HG03565 (cell line): ENCODE results near the gene ZBTB38.

ENCODE experiments used
- ATAC-seq: cut with Tn5 transposase; IDR thresholded peaks from one replicate; pipeline ENCODE4 v1.9.1; 2021; ENCODE audit warnings: mild to moderate bottlenecking, moderate library complexity; ENCODE audit not compliant: unreplicated experiment

ZBTB38 gene

GRCh38 chr3:141384575-141384974, 16.3 kb downstream of the ZBTB38 start:
- no peak for ATAC-seq

DNA sequence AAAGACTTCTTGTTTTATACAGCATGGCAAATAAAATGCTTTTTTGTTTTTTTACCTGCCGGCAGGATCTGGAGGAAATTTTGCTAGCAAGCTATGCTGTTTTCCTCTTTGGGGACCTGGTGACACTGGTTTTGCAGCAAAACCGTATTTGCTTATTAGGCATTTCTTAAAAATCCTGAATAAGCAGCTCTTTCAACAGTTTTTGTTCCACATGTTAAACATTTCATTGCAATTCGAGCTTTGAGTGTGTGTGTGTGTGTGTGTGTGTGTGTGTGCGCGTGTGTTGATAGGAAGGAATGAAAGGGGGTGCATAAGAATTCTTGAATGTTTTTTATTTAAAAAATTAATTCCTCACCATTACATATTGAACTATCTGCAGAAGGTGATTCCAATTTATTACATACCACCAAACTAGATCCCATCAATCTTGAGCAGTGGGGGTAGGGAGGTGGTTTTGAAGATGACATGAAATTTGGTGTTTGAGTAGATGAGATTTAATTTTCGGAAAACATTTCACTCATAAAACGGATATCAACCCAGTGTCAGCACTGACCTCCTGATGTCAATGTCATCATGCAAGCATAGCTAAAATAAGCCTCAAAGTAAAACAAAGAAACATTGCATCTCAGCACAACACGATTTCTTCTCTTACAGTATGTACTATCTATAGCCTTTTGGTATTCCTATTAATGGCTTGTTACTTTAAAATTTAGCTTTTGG, 17.3 kb downstream of the ZBTB38 start:
- no peak for ATAC-seq

- no peak for ATAC-seq
These were observed 17.8 kb downstream of the ZBTB38 start for GRCh38 chr3:141386126-141386488.

- ATAC-seq: no peak
These were observed 18.4 kb downstream of the ZBTB38 start for GRCh38 chr3:141386611-141387111.

- no peak for ATAC-seq
These were observed 19.2 kb downstream of the ZBTB38 start for GRCh38 chr3:141387516-141387915.

- ATAC-seq: no peak
These were observed 20.1 kb downstream of the ZBTB38 start for GRCh38 chr3:141388395-141388794.

- ATAC-seq: no peak
These were observed 20.7 kb downstream of the ZBTB38 start for GRCh38 chr3:141388823-141389621.

DNA sequence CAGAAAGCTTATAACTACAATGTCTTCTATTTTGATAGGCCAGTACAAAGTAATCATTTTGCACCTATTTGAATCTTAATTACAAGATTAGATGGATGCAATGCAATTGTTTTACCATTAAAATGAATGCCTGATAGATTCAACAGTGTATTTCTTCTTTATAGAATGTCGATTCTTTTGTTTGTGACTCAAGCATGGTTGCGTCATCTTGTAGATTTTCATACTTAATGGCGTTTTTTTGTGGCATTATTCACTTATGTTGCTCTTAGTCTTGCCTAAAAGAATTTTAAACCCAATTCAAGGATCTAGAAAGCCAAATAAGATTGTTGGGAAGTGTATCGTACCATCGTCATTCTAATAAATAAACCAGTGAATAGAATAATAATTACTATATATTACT, 21.4 kb downstream of the ZBTB38 start:
- no peak for ATAC-seq

DNA sequence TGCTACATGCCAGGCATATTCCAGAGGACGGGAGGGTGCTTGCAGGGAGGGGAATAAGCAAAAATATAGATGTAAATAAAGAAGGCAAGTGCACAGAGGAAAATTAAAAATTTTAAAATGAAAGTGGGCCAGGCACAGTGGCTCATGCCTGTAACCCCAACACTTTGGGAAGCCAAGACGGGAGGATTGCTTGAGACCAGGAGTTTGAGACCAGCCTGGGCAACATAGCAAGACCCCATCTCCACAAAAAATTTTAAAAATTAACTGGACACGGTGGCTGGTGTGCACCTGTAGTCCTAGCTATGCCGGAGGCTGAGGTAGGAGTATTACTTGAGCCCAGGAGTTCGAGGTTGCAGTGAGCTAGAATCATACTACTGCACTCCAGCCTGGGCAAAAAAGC, 22.4 kb downstream of the ZBTB38 start:
- no peak for ATAC-seq

DNA sequence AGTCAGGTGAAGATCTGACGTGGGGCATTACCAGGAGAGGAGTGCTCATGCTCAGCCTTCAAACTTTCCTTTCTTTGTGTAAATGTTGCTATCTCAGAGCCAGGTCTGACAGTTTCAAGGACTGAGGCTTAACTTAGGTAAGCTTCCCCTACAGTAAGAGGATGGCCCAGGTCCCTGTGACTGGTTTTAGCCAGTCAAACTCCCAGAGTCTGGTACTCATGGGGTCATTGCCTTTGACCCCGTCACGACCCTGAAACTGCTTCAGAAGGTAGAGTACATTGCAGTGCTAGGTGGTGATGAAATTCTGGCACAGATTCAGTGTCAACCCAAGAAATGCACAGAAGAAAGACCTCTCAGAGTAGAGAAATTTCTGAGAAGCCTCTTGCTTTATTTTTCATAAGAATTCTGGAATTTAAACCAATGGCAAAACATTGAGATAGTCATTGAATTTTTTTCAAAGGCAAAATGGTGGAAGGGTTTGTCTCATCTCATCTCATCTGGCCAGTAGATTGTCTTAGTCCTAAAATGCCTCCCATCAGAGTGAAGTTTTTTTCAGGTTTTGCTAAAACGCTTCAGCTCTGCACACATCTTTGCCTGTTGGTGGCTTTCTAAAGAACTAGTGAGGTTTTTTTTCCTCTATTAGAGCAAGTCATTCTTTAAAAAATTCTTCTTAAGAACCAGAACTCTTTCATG, 23.1 kb downstream of the ZBTB38 start:
- ATAC-seq: no peak

DNA sequence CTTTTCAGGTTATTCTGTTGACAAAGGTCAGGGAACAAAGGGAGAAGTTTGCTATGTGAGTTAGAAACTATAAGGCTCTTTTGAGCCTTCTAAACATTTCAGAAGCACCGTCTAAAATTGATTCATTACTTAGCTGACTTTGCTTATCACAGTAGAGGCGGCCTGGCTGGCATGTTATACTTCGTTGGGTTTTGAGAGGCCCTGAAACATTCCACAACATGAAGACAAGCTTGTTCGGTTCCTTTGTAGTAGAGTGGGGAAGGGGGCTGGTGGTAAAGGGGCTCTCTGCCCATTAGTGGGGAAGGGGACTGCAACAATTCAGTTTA, 23.6 kb downstream of the ZBTB38 start:
- no peak for ATAC-seq

- ATAC-seq: no peak
These were observed 24.1 kb downstream of the ZBTB38 start for GRCh38 chr3:141392416-141392815.

DNA sequence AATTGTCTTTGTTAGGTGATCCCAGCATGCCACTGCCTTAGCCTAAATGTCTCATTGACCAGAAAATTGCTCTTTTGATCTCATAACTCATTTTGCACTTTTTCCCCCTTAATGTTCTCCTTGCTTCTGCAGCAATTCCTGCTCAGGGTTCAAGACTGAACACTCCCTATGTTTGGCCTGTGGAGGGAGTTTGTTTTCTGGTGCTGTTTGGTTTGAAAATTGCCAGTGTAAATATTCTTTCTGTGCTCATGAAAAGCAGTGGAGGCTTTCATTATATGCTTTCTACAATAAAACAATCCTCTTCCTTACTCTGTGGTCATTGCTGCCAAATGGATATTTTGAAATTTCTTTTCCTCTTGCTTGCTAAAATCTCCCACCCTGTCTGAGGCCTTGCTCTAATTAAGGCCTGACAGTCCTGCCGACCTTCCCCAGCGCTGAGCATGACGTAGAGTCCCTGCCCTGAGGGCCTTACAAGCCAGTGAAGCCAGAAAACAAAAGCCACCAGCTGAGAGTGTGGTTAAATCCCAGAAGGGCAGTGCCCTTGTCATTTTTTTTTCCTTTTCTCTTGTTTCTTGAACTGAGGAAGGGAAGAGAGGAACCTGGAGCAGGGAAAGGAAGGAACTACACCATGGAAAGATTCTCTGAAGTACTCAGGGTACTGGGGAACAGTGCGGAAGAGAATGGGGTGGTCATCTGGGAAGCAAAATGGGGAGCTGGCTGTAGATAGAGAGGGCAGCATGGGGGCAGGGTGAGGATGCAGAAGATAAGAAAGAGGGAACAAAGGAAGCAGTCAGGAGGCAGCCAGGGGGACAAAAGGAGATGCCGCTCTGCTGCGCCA, 24.8 kb downstream of the ZBTB38 start:
- no peak for ATAC-seq

- no peak for ATAC-seq
These were observed 25.4 kb downstream of the ZBTB38 start for GRCh38 chr3:141393735-141394076.

- no peak for ATAC-seq
These were observed 26.3 kb downstream of the ZBTB38 start for GRCh38 chr3:141394560-141394959.

GRCh38 chr3:141395005-141395589, 26.8 kb downstream of the ZBTB38 start:
- ATAC-seq: no peak

- ATAC-seq: no peak
These were observed 29.7 kb downstream of the ZBTB38 start for GRCh38 chr3:141397996-141398395.

- ATAC-seq: no peak
These were observed 30.9 kb downstream of the ZBTB38 start for GRCh38 chr3:141399200-141399599.

GRCh38 chr3:141400073-141400971, 32.0 kb downstream of the ZBTB38 start:
- ATAC-seq: no peak

GRCh38 chr3:141401095-141401494, 32.8 kb downstream of the ZBTB38 start:
- ATAC-seq: no peak
